GM20431 (cell line): ENCODE data around the gene SLC16A12.
"Not testable (repeated sequence)": the region's sequence is repeated elsewhere in the genome, so short reads cannot be mapped to it uniquely, and the experiment has no call there.

Experiments used
- in situ Hi-C: fragments of 300-500 bp; cut with MseI, MboI; formaldehyde crosslinking; loops from one replicate; pipeline ENCODE4 v1.15.0; 2020; ENCODE audit warnings: low sequenced_read_pairs; ENCODE audit not compliant: unreplicated experiment

Gene SLC16A12

DNA sequence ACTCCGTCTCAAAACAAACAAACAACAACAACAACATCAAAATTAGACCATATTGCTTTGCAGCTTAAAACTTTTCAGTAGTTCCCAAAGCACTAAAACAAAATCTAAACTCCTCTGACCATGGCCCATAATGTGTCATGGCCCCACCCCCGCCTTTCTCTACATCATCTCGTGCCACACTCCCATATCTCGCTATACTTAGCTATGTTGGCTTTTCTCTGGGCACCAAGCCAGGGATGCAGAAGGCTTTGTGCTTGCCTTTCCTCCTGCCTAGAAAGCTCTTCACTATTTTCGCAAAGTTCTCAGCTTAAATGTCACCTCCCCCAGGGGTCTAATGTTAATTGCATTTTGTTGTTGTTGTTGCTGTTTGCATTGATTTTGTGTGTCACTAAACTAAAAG lies 15.1 kb upstream of the SLC16A12 start:
- in situ Hi-C loops: no loop called here

DNA sequence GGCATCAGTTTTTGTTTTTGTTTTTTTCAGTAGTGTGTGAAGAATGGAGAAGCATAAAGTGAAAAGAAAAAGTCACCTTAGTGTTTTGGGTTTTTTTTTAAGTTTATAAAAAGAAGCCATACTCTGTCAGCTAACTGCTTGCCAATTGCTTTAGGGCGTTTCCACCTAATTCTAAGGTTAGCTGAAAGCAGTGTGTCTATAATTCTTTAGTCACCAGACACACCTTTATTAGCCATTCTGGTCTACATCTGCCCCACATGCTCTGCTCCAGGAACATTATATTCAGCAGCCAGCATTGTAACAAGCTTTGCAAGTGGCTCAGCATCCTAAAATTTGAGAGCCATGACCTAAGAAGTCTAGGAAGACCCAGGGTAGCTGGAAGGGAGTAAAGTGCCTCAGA lies 14.1 kb upstream of the SLC16A12 start:
- in situ Hi-C loops: no loop called here

DNA sequence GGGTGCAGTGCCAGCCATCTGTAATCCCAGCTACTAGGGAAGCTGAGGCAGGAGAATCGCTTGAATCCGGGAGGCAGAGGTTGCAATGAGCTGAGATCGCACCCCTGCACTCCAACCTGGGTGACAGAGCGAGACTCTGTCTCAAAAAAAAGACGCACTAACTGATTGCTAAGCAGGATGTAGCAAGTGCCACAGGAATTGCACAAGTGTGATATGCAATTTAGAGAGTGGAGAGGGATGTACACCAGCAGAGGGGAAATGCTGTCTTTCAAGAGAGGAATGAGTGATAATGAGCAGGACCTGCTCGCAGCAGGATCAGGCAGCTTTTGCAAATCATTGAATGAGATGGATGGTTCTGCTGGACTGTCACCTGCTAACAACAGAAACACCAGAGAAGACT lies 13.3 kb upstream of the SLC16A12 start:
- in situ Hi-C loops: no loop called here

DNA sequence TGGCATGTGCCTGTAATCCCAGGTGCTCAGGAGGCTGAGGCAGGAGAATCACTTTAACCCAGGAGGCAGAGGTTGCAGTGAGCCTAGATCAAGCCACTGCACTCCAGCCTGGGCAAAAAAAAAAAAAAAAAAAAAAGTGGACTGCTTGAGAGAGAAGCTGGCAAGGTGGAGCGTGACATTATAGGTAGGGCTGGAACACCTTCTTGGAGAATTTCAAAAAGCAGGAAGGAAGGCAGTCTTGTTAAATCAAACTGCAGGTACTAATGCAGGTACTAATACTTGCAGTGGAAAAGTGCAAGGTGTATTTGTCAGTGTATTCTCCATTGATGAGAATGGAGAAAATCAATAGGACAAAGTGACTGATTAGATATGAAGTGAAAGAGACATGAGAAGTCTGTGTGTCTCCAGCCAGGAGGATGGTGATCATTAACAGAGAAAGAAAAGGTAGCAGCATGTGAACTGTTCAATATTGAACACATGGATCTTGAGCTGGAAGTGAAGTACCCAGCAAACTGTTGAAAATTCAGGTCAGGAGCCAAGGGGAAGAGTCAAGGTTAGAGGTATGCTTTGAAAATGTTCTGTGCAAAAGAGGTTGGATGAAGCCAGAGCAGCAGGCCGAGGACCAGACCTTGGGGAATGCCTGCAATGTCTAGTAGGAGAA lies 12.6 kb upstream of the SLC16A12 start:
- in situ Hi-C loops: no loop called here

DNA sequence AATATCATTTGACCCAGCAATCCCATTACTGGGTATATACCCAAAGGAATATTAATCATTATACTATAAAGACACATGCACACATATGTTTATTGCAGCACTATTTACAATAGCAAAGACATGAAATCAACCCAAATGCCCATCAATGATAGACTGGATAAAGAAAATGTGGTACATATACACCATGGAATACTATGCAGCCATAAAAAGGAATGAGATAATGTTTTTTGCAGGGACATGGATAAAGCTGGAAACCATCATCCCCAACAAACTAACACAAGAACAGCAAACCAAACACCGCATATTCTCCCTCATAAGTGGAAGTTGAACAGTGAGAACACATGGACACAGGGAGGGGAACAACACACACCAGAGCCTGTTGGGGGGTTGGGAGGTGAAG lies 11.3 kb upstream of the SLC16A12 start:
- in situ Hi-C loops: not testable (repeated sequence)

DNA sequence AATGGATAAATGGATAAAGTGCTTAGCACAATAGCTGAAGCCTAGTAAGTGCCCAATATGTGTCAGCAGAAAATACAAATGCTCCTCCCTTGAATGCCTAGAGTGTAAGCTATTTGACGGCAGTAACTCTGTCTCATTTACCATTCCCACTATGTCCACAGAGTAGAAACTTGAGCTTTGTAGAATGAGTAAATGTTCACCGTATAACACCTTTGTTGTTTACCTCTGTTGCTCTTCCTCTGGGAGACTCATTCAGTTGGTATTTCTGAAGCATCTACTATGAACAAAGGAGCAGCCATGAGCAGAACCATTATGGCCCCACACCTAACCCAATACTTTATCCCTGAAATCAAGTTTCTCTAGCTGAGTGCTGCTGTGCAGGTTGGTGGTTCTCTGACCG lies 8.4 kb upstream of the SLC16A12 start:
- in situ Hi-C loops: no loop called here

DNA sequence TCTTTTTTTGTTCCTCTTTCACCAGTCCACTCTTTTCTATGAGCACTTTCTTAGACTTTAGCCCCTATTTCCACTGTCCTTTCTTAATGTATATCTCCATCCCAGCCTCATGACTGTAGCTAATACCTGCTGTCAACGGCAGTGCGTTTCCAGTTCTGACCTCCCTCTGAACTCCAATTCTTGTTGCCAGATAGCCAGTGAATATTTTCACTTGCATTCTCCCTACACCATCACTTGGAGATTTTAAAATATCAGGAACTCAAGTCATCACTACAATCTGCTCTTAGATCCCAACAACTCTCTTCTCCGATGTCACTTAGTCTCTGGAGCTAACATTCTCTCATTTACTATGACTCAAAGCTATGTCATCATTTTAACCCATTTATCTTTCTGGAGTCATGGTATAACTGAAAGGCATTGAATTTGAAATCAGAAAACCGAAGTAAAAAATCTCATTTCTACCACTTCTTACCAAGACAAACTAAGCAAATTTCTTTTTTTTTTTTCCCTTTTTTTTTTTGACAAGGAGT lies 5.1 kb upstream of the SLC16A12 start:
- in situ Hi-C loops: no loop called here

DNA sequence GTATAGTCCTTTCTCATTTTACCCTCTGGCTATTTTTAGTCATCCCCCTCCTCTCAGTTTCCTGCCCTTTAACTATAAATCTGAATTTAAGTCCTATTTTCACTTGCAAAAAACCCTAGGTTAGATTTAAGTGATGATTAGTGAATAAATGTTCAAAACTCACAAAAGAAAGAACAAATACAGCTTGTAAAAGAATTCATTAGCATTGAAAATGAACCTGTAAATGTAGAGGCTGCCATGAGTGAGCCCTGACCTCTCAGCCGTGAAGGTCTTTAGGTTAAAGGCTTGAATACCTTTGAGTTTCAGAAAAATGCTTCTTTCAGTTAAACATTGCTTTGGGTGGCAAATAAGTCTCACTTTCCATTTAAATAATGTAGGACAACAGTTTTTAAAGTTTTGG lies 2.0 kb upstream of the SLC16A12 start:
- in situ Hi-C loops: no loop called here

DNA sequence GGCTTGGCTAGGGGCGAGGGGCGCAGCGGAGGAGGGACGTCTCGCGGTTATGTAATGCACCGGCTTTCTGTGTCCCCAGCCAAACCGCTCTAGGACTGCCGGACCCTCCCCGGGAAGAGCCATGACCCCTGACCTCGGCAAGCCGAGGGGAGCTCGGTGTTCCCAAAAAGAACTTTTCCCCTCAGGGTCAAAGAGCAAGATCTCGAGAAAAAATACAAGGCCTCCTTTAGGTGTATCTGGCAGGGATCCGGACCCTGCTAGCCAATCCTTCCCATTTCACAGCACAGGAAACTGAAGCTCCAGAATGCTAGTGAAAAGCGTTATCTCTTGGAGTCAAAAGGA lies 590 bp upstream of the SLC16A12 start:
- in situ Hi-C loops: no loop called here

DNA sequence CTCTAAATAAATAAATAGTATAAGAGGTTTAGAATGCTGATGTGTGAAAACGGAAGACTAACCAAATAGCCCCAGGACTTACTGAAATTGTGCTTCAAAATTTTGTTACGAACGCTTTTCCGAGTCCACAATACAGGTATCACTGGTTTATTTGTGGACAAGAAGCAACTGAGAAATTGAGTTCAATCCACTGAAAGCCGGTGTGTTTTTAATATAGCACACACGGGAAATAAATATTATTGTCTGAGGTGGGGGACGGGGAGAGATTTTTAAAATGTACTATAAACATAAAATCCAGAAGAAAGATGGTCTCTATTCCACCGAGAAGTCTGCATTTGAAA lies 598 bp downstream of the SLC16A12 start:
- in situ Hi-C loops: no loop called here

DNA sequence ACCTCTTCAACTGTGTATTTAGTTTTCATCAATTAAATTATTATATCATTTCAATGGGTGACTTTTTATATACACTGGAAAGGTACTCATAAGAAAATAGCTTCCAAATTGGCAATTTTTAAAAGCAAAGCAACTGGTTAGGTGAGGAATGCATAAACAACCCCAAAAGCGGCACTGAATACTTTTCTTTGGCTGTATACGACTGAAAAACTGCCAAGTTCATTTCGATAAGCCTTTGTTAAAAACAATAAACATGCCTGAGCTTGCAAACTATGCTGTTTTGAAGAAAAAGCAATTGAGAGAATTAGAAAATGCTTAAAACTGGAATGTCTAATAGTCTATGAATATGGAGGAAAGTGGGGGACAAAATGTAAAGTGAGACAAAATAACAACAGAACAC lies 2.9 kb downstream of the SLC16A12 start:
- in situ Hi-C loops: no loop called here

DNA sequence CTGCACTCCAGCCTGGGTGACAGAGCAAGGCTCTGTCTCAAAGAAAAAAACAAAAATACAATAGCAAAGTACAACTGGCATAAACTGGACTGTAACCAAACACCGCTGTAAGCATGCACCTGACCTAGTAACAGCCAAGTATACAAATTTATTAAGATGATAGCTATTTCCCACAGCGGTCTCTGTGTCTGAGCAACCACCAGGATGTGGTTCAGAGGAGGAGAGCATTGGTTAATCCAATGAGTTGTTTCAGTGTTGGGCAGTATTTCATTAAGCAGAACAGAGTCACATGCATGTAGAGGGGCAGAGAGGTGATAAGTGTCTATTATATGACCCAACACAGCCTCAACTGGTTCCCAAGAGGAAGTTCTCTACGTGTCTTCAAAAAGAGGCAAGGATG lies 4.0 kb downstream of the SLC16A12 start:
- in situ Hi-C loops: no loop called here

DNA sequence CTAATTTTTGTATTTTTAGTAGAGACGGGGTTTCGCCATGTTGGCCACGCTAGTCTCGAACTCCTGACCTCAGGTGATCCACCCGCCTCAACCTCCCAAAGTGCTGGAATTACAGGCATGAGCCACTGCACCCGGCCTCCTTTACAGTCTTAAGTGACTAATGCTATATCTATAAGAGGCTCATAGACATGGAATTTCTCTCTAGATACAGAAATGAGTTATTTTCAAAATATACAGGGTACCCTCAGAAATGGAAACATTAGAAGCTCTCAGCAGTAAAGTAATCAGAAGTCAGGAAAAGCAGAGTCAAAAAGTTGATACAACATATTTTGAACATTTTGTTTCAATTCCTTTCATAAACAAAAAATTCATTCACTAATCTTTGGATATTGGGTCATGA lies 5.7 kb downstream of the SLC16A12 start:
- in situ Hi-C loops: not testable (repeated sequence)

DNA sequence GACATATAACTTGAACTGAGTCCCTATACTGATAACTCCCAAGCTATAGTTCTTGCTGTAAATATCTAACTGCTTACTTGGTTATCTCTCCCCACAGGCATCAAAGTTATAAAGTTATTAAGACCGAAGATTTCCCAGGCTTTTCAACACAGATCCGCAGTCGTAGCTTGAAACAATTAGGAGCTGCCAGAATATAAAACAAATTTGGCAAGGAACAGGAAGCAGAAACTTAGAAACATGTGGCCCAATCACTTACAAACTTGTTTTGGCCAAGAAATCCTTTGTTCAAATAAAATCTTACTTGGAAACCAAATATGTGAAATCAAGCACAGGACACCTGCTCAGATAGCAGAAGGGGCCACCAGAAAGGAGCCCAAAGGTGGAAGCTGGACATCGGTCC lies 9.0 kb downstream of the SLC16A12 start:
- in situ Hi-C loops: no loop called here

DNA sequence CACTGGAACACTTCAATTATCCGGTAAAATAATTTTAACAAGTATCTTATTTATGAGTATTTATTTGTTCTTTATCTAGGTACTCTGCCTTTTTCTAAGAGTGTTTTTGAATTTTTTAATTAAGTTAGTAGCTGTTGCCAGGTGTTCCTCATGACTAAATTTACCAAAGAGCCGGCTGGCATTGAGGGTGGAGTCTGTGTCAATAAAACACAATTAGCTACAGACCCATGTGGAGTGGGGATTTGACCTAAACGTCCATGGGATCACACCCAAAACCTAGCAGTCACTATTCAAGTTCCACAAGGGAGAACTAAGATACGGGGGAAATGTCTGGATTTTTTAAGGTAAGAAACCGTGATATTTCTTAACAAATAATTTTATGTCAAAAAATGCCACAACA lies 9.8 kb downstream of the SLC16A12 start:
- in situ Hi-C loops: no loop called here

DNA sequence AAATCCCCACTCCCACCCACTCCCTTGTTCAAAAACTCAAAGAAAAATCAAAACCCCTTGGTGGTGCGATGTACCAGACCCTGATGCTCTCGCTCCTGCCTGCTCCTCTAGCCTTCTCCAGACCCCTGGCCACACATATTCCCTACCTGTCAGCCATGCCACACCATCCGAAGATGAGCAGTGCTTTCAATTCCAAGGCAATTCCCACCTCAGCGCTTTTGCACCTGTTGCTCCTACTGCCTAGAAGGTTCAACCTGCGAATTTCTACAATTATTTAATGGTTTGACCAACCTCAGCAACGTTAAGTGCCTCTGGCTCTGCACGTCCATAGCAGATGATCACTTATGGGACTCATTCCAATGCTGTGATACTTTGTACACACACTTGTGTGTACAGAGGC lies 11.1 kb downstream of the SLC16A12 start:
- in situ Hi-C loops: no loop called here

DNA sequence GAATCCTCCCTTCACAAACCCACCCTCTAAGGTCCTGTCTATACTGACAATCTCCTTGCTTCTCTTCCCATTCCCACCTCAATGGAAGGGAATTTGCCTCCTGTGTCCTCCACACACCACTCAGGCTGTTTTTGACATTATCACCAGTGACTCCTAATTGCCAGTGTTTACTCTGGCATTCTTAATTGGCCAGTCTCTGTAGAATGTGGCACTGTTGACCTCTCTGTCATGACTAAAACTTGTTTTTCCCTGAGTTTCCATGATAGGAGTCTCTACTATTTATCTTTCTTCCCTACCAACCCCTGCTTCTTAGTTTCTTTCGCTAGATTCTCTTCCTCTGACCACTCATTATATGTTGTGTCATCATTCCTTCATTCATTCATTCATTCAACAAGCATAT lies 12.1 kb downstream of the SLC16A12 start:
- in situ Hi-C loops: no loop called here

DNA sequence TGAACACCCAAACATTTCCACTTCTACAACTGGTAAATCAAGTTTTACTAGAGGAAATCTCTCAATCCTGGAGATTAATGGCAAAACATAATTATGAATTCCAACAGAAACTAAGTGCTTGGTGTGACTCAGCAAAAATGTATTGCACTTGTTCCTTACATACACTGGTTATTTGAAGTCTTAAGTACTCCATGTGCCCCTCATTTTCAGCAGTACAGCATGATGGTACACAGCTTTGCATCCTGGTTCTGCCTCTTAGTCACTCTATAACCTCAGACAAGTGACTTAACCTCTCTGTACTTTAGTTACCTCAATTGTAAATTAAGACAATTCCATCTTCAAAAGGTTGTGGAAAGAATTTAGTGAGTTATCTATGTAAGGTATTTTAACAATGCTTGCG lies 12.9 kb downstream of the SLC16A12 start:
- in situ Hi-C loops: no loop called here

DNA sequence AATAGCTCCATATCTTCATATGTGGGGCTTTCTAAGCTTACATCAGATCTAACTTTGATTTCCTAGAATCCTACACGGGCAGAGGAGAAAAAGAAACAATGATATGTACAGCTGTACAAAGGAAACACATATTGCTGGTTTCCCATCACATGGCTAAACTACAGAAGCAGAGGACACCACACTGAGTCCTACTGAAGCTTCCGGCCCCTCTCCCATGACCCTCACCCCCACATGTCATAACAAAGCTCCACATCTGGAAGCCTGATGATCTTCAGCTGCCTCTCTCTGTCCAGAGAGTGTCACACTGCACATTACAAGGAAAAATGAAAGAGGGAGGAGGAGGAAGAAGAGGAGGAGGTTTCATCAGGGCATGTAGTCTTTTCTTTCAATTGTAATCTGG lies 14.0 kb downstream of the SLC16A12 start:
- in situ Hi-C loops: no loop called here

DNA sequence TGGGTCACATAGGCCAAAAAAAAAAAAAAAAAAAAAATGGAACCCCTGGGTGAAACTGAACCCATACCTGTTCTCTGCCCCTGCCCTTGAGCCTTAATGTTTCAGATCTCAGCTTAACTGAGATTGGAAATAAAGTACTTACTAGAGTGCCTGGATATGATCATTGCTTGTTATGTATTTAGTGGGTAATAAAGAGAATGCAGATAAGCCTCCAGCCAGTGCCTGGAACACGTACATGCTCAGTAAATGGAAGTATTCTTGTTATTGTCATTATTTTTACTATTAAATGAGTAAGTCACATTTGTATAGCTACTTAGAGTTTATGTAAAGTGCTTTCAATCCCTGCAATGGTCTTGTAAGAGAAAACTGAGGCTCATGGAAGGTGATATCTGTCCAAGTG lies 14.7 kb downstream of the SLC16A12 start:
- in situ Hi-C loops: no loop called here

DNA sequence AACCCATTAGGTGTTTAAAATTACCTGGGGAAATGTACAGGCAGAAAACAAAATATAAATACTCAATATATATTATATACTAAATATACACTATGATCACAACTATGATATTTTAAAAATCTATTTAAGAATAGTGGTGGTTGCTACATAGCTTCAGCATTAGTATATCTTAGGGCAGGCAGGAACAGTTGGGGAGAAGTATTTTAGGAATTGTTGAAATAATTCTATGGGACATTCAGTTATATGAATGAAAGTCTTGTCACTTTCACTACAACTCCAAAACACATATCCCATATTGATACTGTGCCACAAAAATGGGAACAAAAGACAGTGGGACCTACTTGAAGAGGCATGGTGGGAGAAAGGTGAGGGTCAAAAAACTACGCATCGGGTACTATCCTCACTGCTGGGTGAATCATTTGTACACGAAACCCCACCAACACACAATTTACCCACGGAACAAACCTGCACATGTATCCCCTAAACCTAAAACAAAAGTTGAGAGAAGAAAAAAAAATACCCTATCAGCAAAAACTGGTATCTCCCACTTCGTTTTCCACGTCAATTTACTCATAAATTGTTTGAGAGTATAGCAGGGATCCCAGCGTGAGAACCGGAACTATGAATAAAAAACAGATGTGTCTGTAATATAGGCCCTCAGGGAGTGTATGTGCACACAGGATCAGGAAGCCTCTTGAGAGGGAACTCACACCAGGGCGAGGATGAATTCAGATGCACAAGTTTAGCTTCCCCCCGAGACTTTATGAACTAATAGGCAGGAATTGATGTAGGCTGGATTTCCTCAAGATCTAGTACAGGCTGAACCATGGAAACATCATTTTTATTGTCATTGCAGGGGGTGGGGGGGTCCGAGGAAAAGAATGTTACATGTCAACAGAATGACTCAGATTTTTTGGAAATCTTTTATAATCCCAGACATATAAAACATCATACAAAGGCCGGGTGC lies 16.2 kb downstream of the SLC16A12 start:
- in situ Hi-C loops: no loop called here

DNA sequence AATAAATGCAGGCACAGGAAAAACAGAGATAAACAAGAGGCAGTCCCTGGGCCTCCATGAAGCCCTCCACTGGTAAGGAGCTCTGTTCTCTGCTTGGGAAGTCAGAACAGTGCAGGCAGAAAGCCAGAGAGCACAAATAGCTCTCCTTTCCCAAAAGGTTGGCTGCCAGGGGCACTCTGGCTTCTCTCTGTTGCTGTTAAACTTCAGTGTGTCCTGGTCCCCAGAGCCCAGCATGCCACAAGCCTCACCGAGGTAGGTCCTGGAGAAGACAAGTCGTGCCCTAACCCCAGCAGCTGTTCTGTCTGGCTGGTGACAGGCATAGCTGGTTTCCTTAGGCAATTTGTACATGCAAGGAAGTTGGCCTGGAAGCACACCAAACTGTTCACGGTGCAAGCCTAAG lies 17.3 kb downstream of the SLC16A12 start:
- in situ Hi-C loops: no loop called here
